WTC11 (cell line): Measurements from ENCODE around the gene RILPL1.

Source experiments
- CTCF ChIP-seq: fragments of 200-600 bp; IDR thresholded peaks from 2 replicates; pipeline ENCODE4 v1.8.0; 2022; ENCODE audit warnings: antibody characterized with exemption
- E2F4 ChIP-seq: sonication (generic); formaldehyde crosslinking; IDR thresholded peaks from 2 replicates; pipeline ENCODE4 v1.8.1; 2022; ENCODE audit warnings: low read depth, mild to moderate bottlenecking, moderate library complexity, missing genetic modification reagents, borderline replicate concordance

GRCh38 chr12:123546281-123546680, 12.8 kb upstream of the RILPL1 start:
- TF ChIP-seq CTCF (no peak), E2F4 (CRISPR knock-in tag) (no peak)
